ENCODE measurements around the gene C3AR1.
"Not testable (repeated sequence)": the region's sequence is repeated elsewhere in the genome, so short reads cannot be mapped to it uniquely, and the experiment has no call there.

DNA sequence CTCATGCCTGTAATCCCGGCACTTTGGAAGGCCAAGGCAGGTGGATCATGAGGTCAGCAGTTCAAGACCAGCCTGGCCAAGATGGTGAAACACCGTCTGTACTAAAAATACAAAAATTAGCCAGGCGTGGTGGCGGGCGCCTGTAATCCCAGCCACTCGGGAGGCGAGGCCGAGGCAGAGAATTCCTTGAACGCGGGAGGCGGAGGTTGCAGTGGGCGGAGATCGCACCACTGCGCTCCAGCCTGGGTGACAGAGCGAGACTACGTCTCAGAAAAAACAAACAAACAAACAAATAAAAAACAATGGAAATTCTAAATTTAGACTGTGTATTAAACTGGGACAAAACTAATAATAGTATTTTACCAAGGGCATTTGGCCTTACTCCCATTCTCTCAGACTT, 47.9 kb downstream of the C3AR1 start:
- not testable (repeated sequence) for TF ChIP-seq EZH2 (IDR thresholded peaks at IDR 0.05; ENCODE audit: borderline replicate concordance); CTCF (IDR thresholded peaks at IDR 0.05; ENCODE audit: poor library complexity)
